GM21423 (cell line): Measurements from ENCODE around the gene FAHD2B.
"Not testable (repeated sequence)": the region's sequence is repeated elsewhere in the genome, so short reads cannot be mapped to it uniquely, and the experiment has no call there.

Experiments
- ATAC-seq: cut with Tn5 transposase; IDR thresholded peaks from one replicate; pipeline ENCODE4 v1.9.1; 2021; ENCODE audit warnings: mild to moderate bottlenecking, moderate library complexity; ENCODE audit not compliant: unreplicated experiment

Gene FAHD2B

GRCh38 chr2:97094772-97095611 is at the start of gene FAHD2B:
Gene FAHD2B, minus strand, starts transcription at chr2:97094882. Its CDS starts 3,176 bp downstream, at chr2:97091706.
- peak; percentile 76 for ATAC-seq

DNA sequence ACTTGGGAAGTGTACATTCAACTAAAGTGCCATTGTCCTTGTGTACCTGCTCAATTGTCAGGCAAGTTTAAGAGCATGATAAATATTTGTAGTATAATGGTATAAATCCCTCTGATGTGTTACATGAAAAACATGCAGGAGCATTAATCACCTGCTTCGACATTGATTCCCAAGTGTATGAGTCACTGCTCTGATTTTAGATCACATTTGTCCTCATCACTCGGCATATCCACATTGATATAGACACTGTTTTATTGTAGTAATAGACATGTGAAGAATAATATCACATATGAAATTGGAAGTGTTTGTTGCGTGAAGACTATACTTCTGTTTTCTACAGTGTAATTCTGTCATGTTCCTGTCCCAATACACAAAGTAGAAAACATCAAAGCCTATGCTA is 49.3 kb upstream of the FAHD2B start:
- not testable (repeated sequence) for ATAC-seq

DNA sequence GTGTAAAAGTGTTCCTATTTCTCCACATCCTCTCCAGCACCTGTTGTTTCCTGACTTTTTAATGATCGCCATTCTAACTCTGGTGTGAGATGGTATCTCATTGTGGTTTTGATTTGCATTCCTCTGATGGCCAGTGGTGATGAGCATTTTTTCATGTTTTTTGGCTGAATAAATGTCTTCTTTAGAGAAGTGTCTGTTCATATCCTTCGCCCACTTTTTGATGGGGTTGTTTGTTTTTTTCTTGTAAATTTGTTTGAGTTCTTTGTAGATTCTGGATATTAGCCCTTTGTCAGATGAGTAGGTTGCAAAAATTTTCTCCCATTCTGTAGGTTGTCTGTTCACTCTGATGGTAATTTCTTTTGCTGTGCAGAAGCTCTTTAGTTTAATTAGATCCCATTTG is 34.4 kb upstream of the FAHD2B start:
- ATAC-seq = not testable (repeated sequence)

GRCh38 chr2:97113882-97114255 is 19.2 kb upstream of the FAHD2B start:
- ATAC-seq = not testable (repeated sequence)

GRCh38 chr2:97113050-97113881 is 18.6 kb upstream of the FAHD2B start, which contains the start of gene ANKRD36:
Gene ANKRD36, plus strand, starts transcription at chr2:97113153. Its CDS starts 587 bp downstream, at chr2:97113740.
- ATAC-seq = peak; percentile 93

- ATAC-seq = peak; percentile 47
These were observed 17.8 kb upstream of the FAHD2B start for GRCh38 chr2:97112320-97113049.

- not testable (repeated sequence) for ATAC-seq
These were observed 16.6 kb upstream of the FAHD2B start for GRCh38 chr2:97111246-97111645.

DNA sequence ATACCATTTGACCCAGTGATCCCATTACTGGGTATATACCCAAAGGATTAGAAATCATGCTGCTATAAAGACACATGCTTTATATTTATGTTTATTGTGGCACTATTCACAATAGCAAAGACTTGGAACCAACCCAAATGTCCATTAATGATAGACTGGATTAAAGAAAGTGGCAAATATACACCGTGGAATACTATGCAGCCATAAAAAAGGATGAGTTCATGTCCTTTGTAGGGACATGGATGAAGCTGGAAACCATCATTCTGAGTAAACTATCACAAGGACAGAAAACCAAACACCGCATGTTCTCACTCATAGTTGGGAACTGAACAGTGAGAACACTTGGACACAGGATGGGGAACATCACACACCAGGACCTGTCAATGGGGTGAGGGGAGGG is 12.2 kb upstream of the FAHD2B start:
- ATAC-seq = not testable (repeated sequence)

DNA sequence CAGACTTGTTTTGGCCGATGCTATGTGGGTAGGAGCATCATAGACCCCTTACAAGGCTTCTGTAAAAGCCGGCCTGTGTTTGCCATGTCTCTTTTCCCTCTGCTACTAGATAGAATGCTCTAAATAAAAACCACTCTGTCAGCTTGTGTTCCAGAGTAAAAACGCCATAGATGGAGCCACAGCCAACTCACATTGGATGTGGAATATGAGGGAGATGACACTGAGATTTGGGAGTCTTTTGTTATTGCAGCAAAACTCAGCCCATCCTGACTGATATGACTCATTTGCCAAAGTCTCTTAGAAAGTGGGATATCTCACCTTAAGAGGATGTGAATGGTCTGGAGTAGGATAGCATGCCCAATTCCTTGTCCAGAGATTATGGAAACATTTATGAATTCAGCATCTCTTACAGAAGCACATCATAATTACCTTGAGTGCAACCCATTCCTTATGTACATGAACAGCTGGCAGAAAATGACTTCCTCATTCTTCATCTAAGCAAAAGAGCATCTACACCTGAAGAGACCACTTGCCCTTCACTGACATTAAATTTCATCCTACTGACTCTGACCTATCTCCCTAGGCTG is 4.2 kb upstream of the FAHD2B start:
- not testable (repeated sequence) for ATAC-seq

- ATAC-seq = no peak
These were observed 979 bp upstream of the FAHD2B start for GRCh38 chr2:97095661-97096060.

DNA sequence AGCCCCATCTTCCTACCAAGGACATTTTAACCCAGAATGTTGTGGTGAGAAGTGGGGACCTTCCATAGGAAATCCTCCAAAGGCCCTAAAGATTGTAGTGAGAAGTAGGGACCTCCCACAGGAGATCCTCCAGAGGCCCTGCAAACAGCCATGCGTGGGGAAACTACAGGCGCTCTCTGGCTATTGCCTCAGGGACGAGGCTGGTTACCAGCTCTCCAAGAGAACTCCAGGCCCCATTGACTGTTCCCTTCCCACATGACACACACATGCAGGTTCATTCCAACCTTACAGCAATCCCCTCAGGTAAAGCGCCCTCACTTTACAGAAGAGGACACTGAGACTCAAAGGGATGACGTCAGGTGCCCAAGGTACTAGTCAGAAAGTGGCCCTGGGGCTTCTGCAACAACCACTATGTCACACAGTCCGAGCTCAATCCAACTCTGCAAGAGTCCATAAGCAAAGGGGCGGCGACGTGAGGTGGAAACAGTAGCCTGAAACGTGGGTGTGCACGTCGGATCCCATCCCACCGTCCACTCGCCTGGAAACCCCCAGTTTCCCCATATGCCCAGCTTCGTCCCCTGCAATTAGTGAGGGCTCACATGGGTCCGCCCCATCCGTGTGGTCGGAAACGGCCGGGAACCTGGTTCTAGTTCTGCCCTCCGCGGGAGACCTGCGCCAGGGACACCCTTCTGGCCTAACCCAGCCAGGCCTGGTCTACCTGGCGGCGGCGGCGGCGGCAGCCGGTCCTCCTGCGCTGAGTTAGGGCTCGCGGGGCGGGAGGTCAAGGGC is 505 bp downstream of the FAHD2B start:
- ATAC-seq = peak; percentile 23

DNA sequence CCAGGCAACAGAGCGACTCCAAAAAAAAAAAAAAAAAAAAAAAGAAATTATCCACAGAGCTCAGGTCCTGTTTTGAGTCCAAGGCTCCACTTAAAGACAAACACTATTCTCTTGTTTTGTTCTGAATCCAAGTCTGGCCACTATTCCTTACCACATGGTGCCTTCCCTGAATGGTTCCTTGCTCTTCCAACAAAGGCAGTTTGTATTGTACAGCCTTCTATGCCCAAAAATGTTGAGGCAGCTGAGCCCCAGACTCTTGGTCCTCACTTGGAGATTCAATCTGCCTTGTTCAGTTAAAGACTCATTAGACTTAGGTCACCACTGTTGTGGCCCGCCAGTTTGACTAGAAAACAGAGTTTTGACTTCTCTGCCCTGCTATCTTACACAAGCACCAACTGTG is 1.7 kb downstream of the FAHD2B start:
- not testable (repeated sequence) for ATAC-seq

GRCh38 chr2:97088706-97089105 is 6.0 kb downstream of the FAHD2B start:
- ATAC-seq = not testable (repeated sequence)

GRCh38 chr2:97085093-97085492 is 9.6 kb downstream of the FAHD2B start:
- not testable (repeated sequence) for ATAC-seq

- ATAC-seq = not testable (repeated sequence)
These were observed 11.2 kb downstream of the FAHD2B start for GRCh38 chr2:97083516-97083915.

GRCh38 chr2:97082206-97082605 is 12.5 kb downstream of the FAHD2B start:
- ATAC-seq = not testable (repeated sequence)

DNA sequence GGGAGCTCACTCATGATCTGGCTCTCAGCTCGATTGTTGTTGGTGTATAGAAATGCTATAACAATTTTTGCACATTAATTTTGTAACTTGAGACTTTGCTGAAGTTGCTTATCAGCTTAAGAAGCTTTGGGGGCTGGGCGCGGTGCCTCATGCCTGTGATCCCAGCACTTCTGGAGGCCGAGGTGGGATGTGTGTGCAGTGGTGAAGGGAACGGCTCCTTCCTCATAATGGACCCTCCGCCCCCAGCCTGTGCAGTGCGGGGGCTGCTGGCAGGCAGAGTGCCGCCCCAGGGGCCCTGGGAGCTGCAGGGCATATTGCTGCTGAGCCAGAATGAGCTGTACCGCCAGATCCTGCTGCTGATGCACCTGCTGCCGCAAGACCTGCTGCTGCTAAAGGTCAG is 13.8 kb downstream of the FAHD2B start:
- ATAC-seq = not testable (repeated sequence)

- not testable (repeated sequence) for ATAC-seq
These were observed 17.5 kb downstream of the FAHD2B start for GRCh38 chr2:97077213-97077612.

GRCh38 chr2:97070915-97071314 is 23.8 kb downstream of the FAHD2B start:
- not testable (repeated sequence) for ATAC-seq

- ATAC-seq = not testable (repeated sequence)
These were observed 26.0 kb downstream of the FAHD2B start for GRCh38 chr2:97068722-97069121.
